ENCODE data around the gene KLHL21. TPM values are rescaled to one million over a fixed set of nuclear protein-coding genes. Genes with fewer than 3 reads are reported as not detected.

KLHL21 gene
- total RNA-seq, 1 donor from 2014 or later = 83.7 TPM

DNA sequence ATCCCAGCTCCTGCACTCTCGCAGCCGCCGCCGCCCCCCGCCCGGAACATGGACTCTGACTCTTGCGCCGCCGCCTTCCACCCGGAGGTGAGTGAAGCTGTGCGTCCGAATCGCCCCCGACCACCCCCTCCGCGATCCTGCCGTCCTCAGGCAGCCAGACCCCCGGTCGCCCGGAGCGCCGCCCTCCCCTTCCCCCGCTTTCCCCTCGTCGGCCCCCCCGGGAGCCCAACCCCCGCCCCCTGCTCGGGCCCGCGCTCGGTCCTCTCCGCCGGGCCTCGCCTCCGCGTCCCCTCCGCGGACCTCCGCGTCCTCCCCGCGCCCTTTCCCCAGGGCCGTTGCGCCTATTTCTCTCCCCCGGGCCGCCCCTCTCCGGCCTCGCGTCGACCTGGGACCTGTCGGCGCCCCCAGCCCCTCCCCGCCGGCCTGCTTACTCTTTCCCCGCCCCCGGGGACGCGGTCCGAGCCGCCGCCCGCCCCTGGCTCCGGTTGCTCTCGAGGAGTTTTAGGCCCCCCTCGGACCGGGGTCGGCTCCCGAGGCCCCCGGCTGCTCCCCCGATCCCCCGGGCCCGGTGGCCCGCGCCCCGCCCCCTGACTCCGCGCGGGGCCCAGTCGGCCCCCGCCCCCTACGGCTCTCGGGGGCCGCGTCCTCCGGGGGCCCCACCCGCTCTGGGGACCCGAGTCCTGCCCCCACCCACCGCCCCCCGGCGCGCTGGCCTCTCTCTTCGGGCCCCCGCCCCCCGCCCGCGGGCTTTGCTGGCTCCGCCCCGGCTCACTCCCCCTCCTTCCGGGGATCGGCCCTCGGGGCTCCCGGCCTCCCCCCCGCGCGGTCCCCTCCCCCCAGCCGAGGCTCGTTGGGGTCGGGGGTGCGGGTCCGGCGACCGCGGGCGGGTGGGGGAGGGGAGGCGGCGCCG is 11.6 kb upstream of the KLHL21 start:
- Histone ChIP-seq H3K9me3 (replicated peaks) (no peaks in the 10 kb centered on the region), H3K4me1 (peaks cover 61% of the 10 kb centered on the region), H3K27ac (replicated peaks) (peak overlapping the region; percentile 99), H3K36me3 (peaks cover 17% of the 10 kb centered on the region), H3K4me3 (peak overlapping the region; percentile 99), H3K27me3 (ENCODE audit: low read depth) (no peaks in the 10 kb centered on the region)
- peak; percentile 63 for DNase-seq
- intact Hi-C loops (cut with micrococcal nuclease) = no loop called here
- TF ChIP-seq, protein P1, sequence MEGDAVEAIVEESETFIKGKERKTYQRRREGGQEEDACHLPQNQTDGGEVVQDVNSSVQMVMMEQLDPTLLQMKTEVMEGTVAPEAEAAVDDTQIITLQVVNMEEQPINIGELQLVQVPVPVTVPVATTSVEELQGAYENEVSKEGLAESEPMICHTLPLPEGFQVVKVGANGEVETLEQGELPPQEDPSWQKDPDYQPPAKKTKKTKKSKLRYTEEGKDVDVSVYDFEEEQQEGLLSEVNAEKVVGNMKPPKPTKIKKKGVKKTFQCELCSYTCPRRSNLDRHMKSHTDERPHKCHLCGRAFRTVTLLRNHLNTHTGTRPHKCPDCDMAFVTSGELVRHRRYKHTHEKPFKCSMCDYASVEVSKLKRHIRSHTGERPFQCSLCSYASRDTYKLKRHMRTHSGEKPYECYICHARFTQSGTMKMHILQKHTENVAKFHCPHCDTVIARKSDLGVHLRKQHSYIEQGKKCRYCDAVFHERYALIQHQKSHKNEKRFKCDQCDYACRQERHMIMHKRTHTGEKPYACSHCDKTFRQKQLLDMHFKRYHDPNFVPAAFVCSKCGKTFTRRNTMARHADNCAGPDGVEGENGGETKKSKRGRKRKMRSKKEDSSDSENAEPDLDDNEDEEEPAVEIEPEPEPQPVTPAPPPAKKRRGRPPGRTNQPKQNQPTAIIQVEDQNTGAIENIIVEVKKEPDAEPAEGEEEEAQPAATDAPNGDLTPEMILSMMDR (IDR thresholded peaks at IDR 0.05; ENCODE audit: borderline replicate concordance) = no peak

DNA sequence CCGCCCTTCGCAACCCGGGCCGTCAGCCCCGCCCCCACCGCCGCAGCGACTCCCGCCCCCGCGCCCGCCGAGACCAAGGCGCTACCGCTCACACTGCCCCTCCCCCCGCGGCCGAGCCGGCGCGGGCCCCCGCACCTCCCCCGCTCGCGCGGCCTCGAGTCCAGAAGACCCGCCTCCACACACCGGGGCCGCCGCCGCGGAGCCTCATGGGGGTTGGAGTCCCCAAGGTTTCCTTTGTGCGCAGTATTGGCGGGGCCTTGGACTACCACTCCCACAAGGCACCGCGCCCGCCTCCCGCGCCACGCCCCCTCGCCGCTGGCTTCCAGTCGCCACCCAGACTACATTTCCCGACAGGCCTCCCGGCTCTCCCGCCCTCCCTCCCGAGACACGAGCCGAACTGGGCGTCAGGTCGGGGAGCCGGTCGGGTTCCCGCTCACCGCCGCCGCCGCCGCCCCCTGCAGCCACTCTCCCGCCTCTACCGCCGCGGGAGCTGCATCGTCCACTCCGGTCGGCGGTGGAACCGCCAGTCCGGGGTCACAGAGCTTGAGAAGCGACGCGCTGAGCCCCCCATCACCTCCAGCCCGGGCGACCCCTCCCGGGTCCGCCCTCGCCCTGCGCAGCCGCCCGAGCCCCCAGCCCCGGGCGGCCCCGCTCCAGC is 10.8 kb upstream of the KLHL21 start, which contains the start of gene PHF13:
Gene PHF13 (plus strand): TSS at position 371 of the 658 bp plus-strand sequence. CDS start 336 bp downstream, outside the sequence.
- Histone ChIP-seq H3K27me3 (ENCODE audit: low read depth) (no peaks in the 10 kb centered on the region), H3K9me3 (replicated peaks) (no peaks in the 10 kb centered on the region), H3K36me3 (peaks cover 11% of the 10 kb centered on the region), H3K4me1 (peaks cover 69% of the 10 kb centered on the region), H3K4me3 (peak within 1 kb of the TSS; percentile 99), H3K27ac (replicated peaks) (peak within 1 kb of the TSS; percentile 99)
- TF ChIP-seq, protein P1 (IDR thresholded peaks at IDR 0.05; ENCODE audit: borderline replicate concordance) = no peak
- intact Hi-C loops (cut with micrococcal nuclease) = no loop called here
- peak; percentile 100 for DNase-seq

DNA sequence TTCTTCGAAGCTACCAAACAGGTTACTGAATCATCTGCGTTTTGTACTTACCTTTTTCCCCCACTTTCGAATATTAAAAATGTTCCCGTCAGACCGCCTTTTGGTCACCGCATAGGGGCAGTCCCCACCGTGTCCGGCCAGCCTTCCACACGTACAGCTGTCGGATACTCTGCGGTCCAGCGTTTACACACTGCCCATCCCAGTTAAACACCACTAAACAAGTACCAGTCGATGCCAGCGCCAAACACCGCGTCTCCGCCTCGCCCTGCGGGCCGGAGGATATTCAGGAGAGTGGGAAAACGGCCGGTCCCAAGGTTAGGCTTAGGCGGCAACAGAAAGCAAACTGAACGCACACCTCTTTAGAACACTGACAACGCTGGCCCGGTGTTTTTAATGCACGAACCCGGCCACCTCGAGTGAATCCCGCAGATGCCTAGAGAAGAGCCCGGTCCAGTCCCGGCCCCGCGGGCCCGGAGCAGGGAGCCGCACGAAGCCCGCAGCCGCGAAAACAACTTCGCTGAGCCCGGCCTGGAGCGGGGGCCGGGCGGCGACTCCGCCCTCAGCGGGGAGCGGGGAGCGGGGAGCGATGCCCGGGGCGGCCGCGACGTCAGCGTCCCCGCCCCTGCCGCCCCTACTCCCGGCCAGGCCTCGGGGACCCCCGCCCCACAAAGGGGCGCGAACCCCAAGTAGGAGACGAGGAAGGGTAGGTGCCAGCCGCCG is 10.1 kb upstream of the KLHL21 start:
- peaks cover 5% of the 10 kb centered on the region for H3K36me3 ChIP-seq
- intact Hi-C loops (cut with micrococcal nuclease) = no loop called here

DNA sequence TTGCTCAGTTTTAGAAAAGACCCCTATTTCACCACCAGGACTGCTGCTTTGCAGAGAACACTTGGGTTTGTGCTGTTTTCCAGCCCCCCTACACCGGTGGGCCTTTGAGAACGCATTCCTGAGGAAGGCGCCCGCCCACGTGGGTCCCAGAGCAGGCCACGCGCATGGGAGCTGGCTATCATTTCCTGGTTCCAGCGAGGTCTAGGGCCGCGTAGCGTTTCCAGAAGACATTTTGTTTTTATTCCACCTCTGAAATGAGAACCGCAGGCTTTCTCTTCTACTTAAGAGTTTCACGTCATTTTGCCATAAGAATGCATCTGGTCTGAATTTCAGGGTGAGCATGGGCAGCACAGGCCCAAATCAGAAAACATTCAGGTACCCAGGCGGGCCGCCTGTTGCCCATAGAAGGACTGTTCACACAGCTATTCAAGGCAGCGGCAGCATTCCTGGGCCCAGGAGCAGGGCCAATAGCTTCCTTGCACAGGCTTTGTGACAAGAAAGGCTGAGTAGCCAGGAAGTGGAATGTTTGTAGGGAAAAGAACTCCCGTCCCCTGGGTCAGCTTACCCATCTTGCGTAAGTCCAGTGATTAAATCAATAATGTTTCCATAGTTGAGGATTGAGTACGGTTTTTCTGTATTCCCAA is 1.4 kb upstream of the KLHL21 start:
- Histone ChIP-seq H3K4me1 (peaks cover 76% of the 10 kb centered on the region), H3K36me3 (peaks cover 12% of the 10 kb centered on the region), H3K4me3 (peak overlapping the region; percentile 97), H3K27ac (replicated peaks) (peak overlapping the region; percentile 100), H3K9me3 (replicated peaks) (no peaks in the 10 kb centered on the region), H3K27me3 (ENCODE audit: low read depth) (no peaks in the 10 kb centered on the region)
- TF ChIP-seq, protein P1 (IDR thresholded peaks at IDR 0.05; ENCODE audit: borderline replicate concordance) = peak; percentile 31
- DNase-seq = peak; percentile 81
- intact Hi-C loops (cut with micrococcal nuclease) = no loop called here

More for the DNA sequence above, 10.1 kb upstream of the KLHL21 start:
- DNase-seq = peak; percentile 36
- H3K27me3 ChIP-seq (ENCODE audit: low read depth) = no peaks in the 10 kb centered on the region
- peaks cover 69% of the 10 kb centered on the region for H3K4me1 ChIP-seq
- peak overlapping the region; percentile 99 for H3K4me3 ChIP-seq
- H3K9me3 ChIP-seq (replicated peaks) = no peaks in the 10 kb centered on the region
- TF ChIP-seq, protein P1 (IDR thresholded peaks at IDR 0.05; ENCODE audit: borderline replicate concordance) = no peak
- peak overlapping the region; percentile 99 for H3K27ac ChIP-seq (replicated peaks)

Data from left ventricle myocardium inferior (tissue), 1 donor.